Mesenteric fat pad (tissue), 1 donor: ENCODE measurements around the gene MRPS24. TPM values are rescaled to one million over a fixed set of nuclear protein-coding genes. Genes with fewer than 3 reads are reported as not detected.
"Not testable (repeated sequence)": the region's sequence is repeated elsewhere in the genome, so short reads cannot be mapped to it uniquely, and the experiment has no call there.

Experiments used
- DNase-seq: peaks from one replicate; pipeline ENCODE4 v3.0.0-alpha.2; 2020; ENCODE audit warnings: low spot score
- long read RNA-seq: library from polyadenylated mRNA; unstranded; transcript quantifications from one replicate; pipeline ENCODE4 v2.0.0, GENCODE V29; 2020
- total RNA-seq: library from RNA; stranded (reverse); fragmentation: NEBNext Ultra II Directional; extraction: Animal tissue kit (Norgen Biotek cat#: 25700); gene quantifications from one replicate; pipeline ENCODE4 v1.2.1, GENCODE V29; 2021
- donor health status: DM: yes; HTN: yes; CAD: no.

MRPS24 gene
- 78.5 TPM for total RNA-seq
- long read RNA-seq, transcript MRPS24-201 (4 exons, 707 nt) = major isoform, 22 of 32 reads
- long read RNA-seq, transcript MRPS24-203 (3 exons, 743 nt) = minor isoform, 6 of 32 reads
- long read RNA-seq, partial matches to known transcripts = 1 of 32 reads
- long read RNA-seq, other reads (novel, unspliced or antisense) = 2 of 32 reads

DNA sequence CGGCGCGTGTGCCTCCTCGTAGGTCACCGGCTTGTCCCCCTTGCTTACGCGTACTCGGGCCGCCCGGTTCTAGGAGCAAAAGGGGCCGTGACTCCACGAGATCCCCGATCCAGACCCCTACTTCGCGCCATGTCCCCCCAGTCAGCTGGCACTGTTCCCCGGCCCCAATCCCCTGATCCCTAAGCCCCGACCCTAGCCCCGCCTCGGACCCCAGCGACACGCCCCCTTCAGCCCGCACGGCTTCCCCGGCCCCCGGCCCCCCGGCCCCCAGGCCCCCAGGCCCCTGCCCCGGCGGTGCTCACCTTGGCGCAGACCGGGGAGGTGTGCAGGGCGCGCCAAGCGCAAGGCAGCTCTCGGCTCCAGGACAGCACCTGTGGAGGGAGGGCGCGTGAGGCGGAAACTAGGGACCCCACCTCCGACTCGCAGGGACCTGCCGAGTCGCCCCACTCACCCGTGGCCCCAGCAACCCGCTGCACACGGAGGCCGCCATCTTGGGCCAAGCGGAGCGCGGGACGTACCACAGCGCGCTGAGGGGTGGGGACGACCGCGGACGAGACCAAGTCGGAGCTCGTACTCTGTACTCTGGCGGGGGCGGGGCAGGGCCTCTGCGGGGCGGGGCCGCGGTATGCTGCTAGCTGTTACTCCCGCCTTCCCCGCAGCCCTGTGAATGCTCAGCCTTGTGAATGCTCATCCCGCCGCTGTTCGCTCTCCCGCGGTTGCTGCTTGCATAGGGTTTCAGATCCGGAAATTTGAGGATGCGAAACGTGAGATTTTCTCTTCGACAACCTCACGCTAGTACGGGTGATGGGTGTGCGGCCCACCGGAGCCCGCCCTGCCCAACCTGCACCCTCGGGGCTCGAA lies at the start of gene MRPS24:
Gene MRPS24, minus strand, starts transcription at position 512 of the 861 bp plus-strand sequence. Its CDS starts 22 bp downstream, at position 490.
- peak; percentile 98 for DNase-seq

DNA sequence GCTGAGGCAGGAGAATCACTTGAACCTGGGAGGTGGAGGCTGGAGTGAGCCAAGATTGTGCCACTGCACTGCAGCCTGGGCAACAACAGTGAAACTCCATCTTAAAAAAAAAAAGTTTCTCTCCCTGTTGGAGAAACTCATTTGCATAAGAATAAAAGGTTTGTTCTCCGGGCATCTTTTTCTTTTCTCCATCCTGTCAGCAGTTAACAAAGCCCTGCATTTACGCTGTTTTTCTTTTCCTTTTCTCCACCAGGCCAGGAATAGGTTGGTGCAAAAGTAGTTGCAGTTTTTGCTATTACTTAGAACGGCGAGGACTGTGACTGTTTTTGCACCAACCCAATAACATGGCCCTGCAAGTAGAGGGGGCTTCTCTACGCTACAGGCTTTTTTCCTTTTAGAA lies 46.6 kb upstream of the MRPS24 start:
- no peak for DNase-seq

DNA sequence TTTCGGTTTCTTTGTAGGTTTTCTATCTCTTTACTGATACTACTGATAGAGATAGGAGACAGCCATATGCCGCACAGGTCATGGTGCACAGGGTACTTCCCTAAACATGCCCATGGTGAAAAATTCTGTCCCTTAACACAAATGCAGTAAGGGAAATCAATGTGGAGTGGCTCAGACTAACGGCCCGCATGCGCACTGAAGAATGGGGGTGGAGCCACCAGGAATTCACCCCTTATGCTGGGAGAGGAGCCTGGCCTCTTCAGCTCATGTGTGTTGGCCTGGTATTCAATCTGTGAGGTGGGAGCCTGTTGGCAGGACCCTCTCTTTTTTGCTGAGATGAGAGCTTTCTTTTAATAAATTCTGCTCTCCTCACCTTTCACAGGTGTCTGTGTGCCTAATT lies 45.5 kb upstream of the MRPS24 start:
- peak; percentile 14 for DNase-seq

DNA sequence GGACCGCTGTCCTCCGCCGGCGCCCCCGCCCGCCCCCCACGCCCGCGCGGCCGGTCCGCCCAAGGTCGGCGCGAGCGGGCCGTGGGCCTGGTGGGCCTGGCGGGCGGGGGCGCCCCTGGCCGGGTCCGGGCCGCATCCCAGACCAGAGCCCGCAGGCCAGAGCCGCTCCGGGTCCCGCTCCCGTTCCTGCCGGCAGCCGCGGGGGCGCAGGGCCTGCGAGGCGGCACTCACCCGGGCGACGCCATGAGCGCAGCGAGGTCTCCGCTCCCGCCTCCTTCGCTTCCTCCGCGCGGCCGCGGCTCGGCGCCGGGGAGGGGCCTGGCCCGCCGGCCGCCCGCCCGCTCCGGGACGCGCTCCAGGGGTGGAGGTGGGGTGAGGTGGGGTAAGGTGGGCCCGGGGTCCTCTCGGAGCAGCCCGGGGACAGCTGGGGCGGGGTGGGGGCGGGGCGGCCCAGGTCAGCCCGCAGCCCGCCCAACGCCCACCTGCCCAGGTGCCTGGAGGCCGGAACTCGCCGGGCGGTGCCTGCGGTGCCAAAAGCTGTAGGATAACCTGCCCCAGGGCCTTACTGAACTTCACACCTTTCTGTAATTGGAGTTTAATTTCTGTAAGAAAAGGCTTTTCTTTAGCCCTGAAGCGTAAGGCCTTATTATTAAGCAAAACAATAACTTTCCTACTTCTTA lies 37.2 kb upstream of the MRPS24 start, which contains the start of gene URGCP:
Gene URGCP, minus strand, starts transcription at position 266 of the 680 bp plus-strand sequence. Its CDS starts 21 bp downstream, at position 245.
- peak; percentile 91 for DNase-seq

DNA sequence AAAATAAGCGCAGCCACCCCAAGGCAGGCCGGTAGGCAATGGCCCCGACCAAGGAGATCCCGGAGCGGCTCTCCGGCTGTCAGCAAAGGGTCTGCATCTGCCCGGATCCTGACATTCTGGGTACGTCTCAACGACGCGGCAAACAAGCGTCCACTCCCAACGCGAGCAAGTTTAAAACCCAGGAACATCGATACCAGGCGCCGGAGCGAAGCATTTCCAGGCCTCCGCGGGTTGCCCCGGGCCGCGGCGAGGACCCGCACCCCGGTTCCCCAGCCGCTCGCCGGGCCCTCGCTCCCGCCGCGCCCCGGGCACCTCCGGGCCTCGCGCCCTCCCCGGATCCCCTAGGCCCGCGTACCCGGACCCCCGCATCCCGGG lies 36.6 kb upstream of the MRPS24 start:
- no peak for DNase-seq

DNA sequence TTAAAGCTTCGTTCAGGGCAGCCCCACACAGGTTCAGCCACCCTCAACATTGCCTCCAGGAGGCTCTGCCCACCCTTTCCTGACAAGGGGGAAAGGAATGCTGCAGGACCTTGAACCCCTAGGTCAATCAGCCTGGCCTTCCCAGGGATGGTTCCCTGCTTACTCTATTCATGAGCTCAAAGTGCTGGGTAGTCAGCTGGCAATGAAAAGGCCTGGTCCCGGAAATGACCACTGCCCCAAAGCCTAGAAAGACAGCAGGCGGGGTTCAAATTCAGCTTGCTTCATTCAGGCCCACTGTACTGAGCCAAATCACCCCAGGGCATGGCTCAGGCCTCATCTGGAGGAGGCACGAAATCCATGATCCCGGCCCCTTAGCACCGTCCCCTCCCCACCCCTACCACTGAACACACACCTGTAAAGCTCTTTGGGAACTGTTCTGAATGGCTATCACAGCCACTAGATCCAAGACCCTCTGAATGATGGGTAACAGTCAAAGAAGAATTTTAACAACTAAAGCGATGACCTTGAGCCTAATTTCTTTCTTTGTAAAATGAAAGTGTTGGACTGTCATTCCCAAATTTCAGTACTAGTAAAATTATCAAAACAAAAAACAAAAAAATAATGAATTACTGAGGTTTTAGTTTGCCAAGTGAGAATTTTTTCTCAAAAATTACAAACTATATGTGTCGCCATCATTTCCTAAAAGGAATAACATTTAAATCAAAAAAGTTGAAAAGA lies 36.1 kb upstream of the MRPS24 start:
- no peak for DNase-seq

DNA sequence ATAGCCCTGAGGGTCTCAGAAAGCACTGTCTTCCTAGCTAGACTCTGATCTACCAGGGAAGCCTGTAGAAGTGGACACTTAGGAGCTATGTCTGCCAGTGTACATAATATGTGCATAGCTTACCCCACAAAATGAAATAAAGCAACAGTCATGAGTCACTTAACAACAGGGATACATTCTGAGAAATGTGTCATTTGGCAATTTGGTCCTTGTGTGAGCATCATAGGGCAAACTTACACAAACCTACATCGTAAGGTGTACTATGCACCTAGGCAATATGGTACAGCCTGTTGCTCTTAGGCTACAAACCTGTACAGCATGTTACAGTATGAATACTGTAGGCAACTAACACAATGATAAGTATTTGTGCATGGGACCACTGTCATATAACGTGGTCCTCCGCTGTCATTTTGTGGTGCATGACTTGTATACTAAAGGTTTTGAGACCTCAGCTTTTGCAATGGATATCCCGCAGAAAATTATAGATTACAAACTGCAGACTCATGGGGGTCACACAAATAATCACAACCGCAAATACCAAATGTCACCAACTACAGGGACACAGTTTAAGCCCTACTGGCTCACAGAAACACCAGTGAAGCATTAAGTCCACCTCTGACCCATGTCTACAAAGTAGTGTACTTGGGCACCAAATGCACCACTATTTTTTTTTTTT lies 35.4 kb upstream of the MRPS24 start:
- no peak for DNase-seq

DNA sequence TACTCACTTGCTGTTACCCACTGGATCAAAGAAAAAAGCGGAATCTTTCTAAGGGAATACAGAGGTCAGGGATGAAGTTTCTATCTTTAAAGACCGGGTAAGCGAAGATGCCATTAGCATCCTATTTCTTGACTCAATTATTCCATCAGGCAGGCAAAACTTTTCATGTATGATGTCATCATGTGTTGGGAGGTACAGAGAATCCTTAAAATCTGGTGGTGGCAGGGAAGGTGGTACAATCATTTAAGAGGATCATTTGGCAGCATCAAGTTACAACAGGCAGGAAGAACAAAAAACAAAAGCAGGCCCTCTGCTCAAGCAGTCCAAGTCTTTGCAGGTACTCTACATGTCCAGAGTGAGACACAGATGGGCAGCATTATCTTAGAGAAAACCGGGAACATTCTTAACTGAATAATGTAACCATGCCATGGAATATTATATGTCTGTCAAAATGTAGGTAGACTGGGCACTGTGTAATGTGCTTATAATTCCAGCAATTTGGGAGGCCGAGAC lies 33.3 kb upstream of the MRPS24 start:
- DNase-seq = no peak

DNA sequence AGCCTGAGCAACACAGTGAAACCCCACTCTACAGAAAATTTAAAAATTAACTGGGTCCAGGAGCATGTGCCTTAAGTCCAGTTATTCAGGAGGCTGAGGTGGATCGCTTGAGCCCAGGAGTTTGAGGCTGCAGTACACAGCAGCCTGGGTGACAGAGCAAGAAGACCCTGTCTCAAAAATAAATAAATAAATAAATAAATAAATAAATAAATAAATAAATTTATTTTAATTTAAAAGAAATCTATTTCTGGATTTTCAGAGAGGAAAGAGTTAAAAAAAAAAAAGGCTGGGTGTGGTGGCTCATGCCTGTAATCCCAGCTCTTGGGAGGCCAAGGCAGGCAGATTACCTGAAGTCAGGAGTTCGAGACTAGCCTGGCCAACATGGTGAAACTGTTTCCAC lies 29.3 kb upstream of the MRPS24 start:
- not testable (repeated sequence) for DNase-seq

DNA sequence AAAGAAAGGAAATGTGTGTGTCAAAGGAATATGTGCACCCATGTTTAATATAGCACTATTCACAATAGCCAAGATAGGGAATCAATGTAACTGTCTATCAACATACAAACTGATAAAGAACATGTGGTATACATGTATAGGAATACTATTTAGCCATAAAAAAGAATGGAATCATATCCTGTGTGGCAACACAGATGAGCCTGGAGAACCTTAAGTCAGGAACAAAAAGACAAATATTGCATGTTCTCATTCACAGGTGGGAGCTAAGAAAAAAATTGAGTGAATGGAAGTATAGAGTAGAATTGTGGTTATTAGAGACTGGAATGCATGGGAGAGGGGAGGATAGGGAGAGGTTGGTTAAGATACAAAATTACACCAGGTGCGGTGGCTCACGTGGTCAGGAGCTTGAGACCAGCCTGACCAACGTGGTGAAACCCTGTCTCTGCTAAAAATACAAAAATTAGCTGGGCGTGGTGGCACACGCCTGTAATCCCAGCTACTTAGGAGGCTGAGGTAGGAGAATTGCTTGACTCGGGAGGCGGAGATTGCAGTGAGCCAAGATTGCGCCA lies 26.6 kb upstream of the MRPS24 start:
- DNase-seq = no peak

DNA sequence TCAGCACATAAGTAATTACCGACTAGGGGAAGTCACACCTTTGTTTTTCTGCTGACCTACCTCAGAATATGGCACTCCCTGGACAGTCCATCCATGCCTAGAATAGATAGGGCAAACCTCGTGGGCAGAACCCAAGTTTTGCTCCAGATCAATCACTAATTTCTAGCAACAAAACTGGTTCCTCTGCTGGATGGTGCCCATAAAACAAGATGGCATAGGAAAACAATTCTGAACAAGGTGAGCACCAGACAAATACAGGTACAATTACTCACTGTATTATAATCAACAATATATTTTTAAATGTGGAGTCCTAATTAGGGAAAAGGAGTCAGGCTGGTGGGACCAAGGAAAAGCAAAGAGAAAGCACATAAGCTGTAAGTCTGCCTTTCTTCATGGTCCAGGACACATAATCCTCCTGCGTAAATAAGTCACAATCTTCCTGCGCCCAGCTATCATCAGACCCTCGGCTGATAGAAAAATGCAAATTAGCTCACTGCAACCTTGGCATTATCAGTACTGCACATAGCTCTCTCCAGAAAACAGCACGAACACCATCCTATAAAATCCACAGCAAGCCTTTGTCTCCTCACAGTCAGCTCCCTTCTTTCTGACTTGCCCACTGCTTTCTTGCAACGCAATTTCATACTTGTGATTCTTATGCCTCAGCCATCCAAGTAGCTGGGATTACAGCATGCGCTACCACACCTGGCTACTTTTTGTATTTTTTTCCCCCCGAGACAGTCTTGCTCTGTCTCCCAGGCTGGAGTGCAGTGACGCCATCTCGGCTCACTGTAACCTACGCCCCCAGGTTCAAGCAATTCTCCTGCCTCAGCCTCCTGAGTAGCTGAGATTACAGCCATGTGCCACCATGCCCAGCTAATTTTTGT lies 22.0 kb upstream of the MRPS24 start:
- no peak for DNase-seq

DNA sequence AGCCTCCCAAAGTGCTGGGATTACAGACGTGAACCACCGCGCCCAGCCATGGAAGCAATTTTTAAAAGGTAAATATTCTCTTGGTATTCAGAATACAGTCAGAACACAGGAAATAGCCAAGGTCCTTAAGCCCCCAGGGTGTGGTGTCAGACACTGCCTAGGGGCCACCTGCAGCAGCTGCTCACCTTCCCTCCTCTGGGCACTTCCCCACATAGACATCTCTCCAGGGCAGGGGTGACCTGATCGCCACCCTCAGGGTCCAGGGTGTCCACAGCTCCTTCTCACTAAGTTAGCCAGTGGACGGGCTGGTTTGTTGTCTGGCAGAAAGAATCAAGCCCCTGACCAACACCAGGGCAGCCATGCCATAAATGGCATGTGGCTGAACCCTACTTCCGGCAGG lies 21.2 kb upstream of the MRPS24 start:
- DNase-seq = no peak

DNA sequence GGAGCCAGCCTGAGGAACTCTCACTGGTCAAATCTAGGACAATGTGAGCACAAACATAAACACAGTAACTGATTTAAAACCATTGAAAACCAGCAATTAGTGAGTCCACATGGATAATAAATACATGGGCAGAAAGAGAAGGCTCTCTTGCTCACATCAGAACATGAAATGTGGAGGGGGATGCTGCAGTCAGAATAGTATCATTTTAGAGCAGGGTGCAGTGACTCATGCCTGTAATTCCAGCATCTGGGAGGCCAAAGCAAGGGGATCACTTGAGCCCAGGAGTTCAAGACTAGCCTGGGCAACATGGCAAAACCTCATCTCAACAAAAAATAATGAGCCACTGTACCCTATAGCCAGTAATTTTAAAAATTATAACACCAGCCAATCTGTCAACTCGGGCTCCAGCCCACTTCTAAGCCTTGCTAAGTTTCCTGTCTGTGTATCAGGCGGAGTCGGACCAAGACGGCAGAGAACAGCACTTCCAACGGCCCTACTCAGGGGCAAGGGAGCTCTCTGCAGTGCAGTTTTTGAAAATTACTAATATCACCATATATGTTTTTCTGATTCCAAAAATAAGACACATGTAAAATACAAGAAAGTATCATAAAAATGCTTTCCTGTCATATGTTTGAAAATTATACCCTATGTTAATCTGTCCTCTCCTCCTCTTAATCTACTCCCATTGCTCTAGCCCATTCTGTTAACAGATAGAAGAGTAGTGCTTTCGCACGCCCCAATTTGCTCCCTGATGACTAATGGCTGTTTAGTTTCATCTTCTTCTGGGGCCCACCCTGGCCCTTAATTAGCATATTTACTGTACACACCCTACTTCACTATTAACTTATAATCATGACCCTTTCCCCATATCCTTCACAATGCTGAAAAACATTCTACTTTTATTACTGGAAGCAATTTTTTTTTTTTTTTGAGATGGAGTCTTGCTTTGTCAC lies 20.0 kb upstream of the MRPS24 start:
- no peak for DNase-seq

DNA sequence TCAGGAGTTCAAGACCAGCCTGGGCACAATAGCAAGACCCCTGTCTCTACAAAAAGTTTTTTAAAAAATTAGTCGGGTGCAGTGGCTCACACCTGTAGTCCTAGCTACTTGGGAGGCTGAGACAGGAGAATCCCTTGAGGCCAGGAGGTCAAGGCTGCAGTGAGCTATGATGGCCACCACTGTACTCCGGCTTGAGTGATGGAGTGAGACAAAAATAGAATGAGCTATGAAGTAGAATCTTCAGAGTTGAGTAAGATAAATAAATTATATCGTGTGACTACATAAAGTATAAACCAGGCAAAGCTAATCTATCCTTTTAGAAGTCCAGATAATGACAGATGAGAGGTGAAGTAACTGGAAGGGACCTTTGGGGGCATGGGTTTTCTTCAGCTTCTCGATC lies 15.3 kb upstream of the MRPS24 start:
- DNase-seq = no peak

DNA sequence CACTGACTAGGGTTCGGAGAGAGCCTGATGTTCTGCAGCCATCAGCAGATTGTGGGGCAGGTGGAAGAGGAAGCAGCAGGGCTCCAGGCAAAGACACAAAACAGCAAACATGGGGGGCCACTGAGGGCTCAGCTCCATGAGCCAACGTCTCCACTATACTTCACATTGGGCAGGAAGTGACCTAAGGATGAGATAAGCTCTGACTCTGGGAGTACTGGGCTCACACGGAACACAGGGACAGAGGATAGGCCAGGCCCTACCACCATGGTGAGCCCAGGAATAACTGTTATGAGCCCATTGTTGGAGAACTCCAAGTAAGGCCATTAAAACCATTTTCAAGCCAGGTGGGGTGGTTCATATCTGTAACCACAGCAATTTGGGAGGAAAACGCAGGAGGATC lies 14.9 kb upstream of the MRPS24 start:
- DNase-seq = no peak

DNA sequence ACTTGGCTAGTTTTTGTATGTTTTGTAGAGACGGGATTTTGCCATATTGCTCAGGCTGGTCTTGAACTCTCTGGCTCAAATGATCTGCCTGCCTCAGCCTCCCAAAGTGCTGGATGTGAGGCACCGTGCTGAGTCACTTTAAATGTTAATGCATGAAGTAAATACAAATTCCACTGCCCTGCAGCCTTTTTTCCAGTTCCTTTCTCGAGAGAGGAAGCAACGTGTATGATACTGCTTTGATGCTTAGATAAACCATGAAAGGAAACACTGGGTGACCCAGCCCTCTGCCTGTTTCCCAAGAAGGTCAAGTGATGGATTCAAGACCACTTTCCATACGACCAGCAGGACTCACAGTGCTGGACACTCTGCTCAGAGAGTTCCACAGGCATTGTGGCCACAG lies 11.3 kb upstream of the MRPS24 start:
- no peak for DNase-seq

DNA sequence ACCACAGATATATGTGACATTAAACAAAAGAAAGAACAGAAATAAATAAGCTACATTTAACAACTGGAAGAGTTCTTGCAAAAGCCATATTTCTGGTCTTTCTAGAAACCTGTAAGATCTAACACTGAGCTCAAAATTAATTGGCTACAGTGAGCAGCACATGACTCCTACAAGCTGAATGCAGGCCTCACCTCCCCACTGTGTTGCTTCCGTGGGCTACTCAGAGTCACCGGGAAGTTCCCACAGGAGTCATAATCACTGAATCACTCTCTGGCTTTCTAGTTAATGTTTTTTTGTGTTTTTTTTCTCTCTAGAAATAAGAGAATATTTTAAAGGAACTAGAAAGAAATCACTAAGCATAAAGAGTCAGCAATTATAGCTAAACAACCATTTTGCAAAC lies 10.2 kb upstream of the MRPS24 start:
- no peak for DNase-seq

DNA sequence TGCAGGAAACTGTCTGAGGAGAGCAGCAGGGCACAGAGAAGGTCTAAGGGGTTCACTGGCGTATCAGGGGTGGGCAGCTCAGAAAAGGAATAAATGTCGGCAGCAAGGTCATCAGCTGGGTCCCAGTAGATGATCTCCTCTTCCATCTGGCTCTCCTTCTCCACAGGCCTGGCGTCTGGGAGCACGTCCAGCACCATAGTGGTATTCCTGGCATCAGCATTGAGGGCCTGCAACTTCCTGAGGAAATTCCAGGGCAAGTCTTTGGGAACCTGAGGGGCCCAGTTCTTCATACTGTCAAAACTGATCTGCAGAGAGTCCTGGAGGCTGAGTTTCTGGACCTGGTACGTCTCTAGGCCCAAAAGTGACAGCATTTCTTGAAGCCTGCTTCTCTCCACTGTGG lies 9.6 kb upstream of the MRPS24 start:
- no peak for DNase-seq
